ENCODE measurements around the gene IQSEC1. TPM values are rescaled to one million over a fixed set of nuclear protein-coding genes. Genes with fewer than 3 reads are reported as not detected.

Gene IQSEC1
- total RNA-seq, 2 donors from 2014 or later, result 58.2 to 94.2 TPM

DNA sequence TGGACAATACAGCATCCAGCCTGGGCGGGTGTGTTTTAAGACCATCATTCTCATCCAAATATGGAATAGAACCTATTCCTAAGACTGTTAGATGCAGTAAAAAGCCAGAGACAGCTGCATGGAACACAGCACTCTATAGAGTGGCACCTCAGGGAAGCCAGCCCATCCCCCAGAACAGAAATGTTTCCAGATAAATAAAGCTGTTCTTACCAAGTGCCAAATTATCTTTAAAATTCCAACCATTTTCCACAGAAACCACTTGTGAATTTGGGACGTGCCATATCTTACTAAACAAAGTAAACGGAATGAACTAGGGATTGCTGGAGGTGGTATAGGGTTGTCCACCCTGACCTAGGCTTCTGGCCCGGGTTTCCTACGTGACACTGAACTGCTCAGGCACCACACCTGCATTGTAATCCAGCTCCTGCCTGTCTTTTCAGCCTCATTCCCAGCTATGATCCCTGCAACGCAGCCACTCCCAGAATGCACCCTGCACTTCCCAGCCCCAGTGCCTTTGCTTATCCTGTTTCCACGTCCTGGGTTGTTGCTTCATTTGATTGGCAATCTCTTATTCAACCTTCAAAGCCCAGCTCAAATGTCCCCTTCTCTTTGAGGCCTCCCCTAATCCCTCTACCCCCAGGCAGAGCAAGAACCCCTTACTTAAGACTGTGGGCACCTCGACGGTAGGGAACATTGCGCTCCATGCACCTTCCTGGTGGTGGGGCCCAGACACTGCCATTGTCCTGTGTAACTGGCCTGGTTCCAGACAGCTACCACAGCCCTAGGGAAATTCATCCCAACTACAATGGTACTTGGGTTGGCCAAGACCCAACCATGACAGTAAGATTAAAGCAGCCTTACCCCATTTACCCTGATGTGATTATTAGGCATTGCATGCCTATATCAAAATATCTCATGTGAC, 100.2 kb downstream of the IQSEC1 start:
- intact Hi-C loops (cut with DNase I), result no loop called here
- no peak for TF ChIP-seq POLR2A (IDR thresholded peaks at IDR 0.05)
- TF ChIP-seq POLR2AphosphoS5 (IDR thresholded peaks at IDR 0.05), result no peak
- TF ChIP-seq, protein P1, sequence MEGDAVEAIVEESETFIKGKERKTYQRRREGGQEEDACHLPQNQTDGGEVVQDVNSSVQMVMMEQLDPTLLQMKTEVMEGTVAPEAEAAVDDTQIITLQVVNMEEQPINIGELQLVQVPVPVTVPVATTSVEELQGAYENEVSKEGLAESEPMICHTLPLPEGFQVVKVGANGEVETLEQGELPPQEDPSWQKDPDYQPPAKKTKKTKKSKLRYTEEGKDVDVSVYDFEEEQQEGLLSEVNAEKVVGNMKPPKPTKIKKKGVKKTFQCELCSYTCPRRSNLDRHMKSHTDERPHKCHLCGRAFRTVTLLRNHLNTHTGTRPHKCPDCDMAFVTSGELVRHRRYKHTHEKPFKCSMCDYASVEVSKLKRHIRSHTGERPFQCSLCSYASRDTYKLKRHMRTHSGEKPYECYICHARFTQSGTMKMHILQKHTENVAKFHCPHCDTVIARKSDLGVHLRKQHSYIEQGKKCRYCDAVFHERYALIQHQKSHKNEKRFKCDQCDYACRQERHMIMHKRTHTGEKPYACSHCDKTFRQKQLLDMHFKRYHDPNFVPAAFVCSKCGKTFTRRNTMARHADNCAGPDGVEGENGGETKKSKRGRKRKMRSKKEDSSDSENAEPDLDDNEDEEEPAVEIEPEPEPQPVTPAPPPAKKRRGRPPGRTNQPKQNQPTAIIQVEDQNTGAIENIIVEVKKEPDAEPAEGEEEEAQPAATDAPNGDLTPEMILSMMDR (IDR thresholded peaks at IDR 0.05), result no peak
- Histone ChIP-seq H3K4me3 (no peak overlapping the region), H3K27me3 (replicated peaks; ENCODE audit: insufficient read depth) (no peaks in the 10 kb centered on the region), H3K27ac (no peak overlapping the region), H3K36me3 (no peaks in the 10 kb centered on the region), H3K9me3 (no peaks in the 10 kb centered on the region), H3K4me1 (replicated peaks) (no peaks in the 10 kb centered on the region)
- WGBS, result 84% methylated on average over 10 of the region's 10 CpGs
- no peak for DNase-seq (ENCODE audit: low spot score)

DNA sequence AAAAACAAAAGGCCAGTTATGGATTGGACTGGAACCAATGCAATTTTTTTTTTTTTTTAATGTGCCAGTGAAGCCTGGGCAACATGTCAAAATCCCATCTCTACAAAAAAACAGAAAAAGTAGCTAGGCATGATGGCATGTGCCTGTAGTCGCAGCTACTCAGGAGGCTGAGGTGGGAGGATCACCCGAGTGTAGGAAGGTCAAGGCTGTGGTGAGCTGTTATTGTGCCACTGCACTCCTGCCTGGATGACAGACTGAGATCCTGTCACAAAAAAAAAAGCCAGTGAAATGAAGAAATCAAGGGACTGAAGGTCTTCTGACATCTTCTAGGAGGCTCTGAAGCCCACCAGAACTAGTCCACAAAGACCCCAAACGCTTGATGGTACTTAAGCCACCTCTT, 101.2 kb downstream of the IQSEC1 start:
- DNase-seq (ENCODE audit: low spot score), result no peak
- intact Hi-C loops (cut with DNase I), result no loop called here
- Histone ChIP-seq H3K27ac (no peak overlapping the region), H3K9me3 (no peaks in the 10 kb centered on the region), H3K36me3 (no peaks in the 10 kb centered on the region), H3K4me3 (no peak overlapping the region), H3K27me3 (replicated peaks; ENCODE audit: insufficient read depth) (no peaks in the 10 kb centered on the region), H3K4me1 (replicated peaks) (no peaks in the 10 kb centered on the region)
- WGBS, result 95% methylated on average over 3 of the region's 3 CpGs
- TF ChIP-seq, protein P1 (IDR thresholded peaks at IDR 0.05), result no peak
- no peak for TF ChIP-seq POLR2A (IDR thresholded peaks at IDR 0.05)
- TF ChIP-seq POLR2AphosphoS5 (IDR thresholded peaks at IDR 0.05), result no peak

DNA sequence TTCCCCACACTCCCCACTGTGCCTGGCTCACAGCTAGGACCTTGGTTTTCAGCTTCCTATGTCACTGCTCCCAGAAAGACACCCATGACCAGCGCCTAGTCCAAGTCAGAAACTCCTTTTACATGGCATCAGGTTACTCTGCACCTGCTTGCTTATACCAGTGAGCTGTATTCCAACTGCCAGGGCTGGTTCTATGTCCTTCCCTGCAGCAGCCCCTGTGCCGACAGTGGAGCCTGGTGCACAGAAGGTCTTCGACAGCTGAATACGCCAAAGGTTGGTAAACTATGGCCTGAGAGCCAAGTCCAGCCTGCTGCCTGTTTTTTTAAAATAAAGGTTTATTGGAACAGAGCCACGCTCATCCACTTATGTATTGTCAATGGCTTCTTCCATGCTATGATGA, 102.5 kb downstream of the IQSEC1 start:
- no peak overlapping the region for H3K27ac ChIP-seq
- no peak for DNase-seq (ENCODE audit: low spot score)
- WGBS, result 92% methylated on average over 5 of the region's 5 CpGs
- H3K36me3 ChIP-seq, result no peaks in the 10 kb centered on the region
- TF ChIP-seq, protein P1 (IDR thresholded peaks at IDR 0.05), result no peak
- TF ChIP-seq POLR2A (IDR thresholded peaks at IDR 0.05), result no peak
- no peak for TF ChIP-seq POLR2AphosphoS5 (IDR thresholded peaks at IDR 0.05)
- H3K4me3 ChIP-seq, result no peak overlapping the region
- no peaks in the 10 kb centered on the region for H3K27me3 ChIP-seq (replicated peaks; ENCODE audit: insufficient read depth)
- no peaks in the 10 kb centered on the region for H3K9me3 ChIP-seq
- intact Hi-C loops (cut with DNase I), result no loop called here
- peaks cover 10% of the 10 kb centered on the region for H3K4me1 ChIP-seq (replicated peaks)

DNA sequence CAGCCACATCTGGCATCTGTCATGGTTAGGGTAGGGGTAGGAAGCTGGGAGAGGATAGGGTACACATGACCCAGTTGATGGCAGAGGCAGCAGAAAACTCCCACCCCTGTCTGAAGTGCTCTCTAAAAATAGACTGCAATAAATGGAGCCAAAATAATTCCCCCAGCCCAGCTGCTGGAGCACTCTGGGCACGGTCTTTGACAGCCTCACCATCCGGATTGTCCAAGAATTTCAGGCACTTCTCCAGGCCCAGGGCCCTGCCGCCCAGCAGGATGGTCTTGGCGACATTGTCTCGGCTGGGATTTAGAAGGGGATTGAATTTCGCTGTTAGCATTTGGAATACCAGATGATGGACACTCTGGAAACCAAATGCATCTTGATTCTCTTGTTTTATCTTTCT, 103.7 kb downstream of the IQSEC1 start:
- no peaks in the 10 kb centered on the region for H3K27me3 ChIP-seq (replicated peaks; ENCODE audit: insufficient read depth)
- no peaks in the 10 kb centered on the region for H3K9me3 ChIP-seq
- H3K27ac ChIP-seq, result no peak overlapping the region
- peaks cover 18% of the 10 kb centered on the region for H3K4me1 ChIP-seq (replicated peaks)
- H3K4me3 ChIP-seq, result no peak overlapping the region
- H3K36me3 ChIP-seq, result no peaks in the 10 kb centered on the region
- TF ChIP-seq POLR2AphosphoS5 (IDR thresholded peaks at IDR 0.05) (no peak), POLR2A (IDR thresholded peaks at IDR 0.05) (no peak)
- TF ChIP-seq, protein P1 (IDR thresholded peaks at IDR 0.05), result no peak
- no peak for DNase-seq (ENCODE audit: low spot score)
- 57% methylated on average over 6 of the region's 6 CpGs for WGBS
- intact Hi-C loops (cut with DNase I), result loop anchor here (5.0 kb wide), 1 partner anchor 37 kb away; no protein-coding TSS in a partner anchor

DNA sequence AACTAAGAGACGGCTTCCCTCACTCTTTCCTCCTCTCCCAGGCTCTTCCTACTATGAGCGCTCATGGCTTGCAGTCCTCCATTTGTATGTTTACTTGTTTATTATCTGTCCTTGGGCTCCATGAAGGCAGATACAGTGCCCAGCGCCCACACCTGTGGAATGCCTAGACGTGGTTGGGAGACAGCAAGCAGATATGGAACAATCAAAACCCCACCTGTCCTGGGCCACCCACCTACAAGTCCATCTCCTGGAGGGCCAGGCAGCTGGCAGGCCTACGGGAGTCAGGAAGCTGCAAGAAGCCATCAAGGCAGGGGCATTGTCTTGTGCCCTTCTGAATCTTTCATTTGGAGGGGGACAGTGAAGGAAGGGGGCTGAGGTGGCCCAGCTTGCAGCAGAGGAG, 104.7 kb downstream of the IQSEC1 start:
- no peak for DNase-seq (ENCODE audit: low spot score)
- H3K4me3 ChIP-seq, result no peak overlapping the region
- intact Hi-C loops (cut with DNase I), result loop anchor here (5.0 kb wide), 1 partner anchor 36 kb away; no protein-coding TSS in a partner anchor

More for the DNA sequence above, 104.7 kb downstream of the IQSEC1 start:
- Histone ChIP-seq H3K9me3 (no peaks in the 10 kb centered on the region), H3K4me1 (replicated peaks) (peaks cover 20% of the 10 kb centered on the region), H3K36me3 (no peaks in the 10 kb centered on the region), H3K27ac (no peak overlapping the region), H3K27me3 (replicated peaks; ENCODE audit: insufficient read depth) (no peaks in the 10 kb centered on the region)
- WGBS, result 88% methylated on average over 5 of the region's 5 CpGs
- TF ChIP-seq POLR2AphosphoS5 (IDR thresholded peaks at IDR 0.05) (no peak), POLR2A (IDR thresholded peaks at IDR 0.05) (no peak)
- TF ChIP-seq, protein P1 (IDR thresholded peaks at IDR 0.05), result no peak

Data from prostate gland (tissue), 2 donors.